ENCODE data around the gene PPP2R5A. TPM values are rescaled to one million over a fixed set of nuclear protein-coding genes. Genes with fewer than 3 reads are reported as not detected.
A peak's percentile ranks its signal among the peaks of the same experiment; 100 is the strongest.

The PPP2R5A gene
- total RNA-seq, 1 experiment from 2014 or later: 22.0 TPM

DNA sequence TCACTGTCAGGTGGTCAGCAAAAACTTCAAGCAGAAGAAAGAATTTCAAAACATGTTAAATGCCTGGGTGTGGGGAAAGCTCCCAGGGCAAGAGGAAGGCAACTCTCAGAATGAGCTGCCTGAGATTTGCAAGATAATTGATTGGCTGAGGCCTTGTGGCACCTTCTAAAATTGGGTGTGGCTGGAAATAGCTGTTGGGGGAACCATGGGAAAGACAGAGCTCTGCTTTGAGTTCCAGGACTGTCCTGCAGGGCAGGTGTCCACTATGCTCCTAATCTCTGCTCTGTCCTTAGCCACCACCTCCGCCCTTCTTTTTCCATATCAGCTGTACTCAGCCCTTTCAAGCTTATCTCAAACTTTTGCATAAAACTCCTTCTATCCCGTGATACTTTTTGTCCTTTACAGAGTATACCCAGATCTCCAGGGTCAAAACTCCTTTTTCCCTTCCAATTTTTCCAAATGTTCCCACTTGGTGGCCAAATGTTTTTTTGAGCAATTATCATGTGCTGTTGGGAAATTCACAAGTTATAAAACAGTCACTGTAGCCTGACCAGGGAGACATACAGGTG, 23.8 kb upstream of the PPP2R5A start:
- H3K4me2 ChIP-seq (ENCODE audit: insufficient read depth, insufficient read length, low read length): no peak overlapping the region
- Mint-ChIP-seq H3K27ac (no peak overlapping the region), H3K4me1 (peaks cover 10 to 11% of the 10 kb centered on the region in 2 experiments), H3K36me3 (ENCODE audit: insufficient read depth in 1 of 3, low read depth in 3 of 3) (no peaks in the 10 kb centered on the region), H3K4me3 (no peak overlapping the region), H3K9me3 (no peaks in the 10 kb centered on the region), H3K27me3 (ENCODE audit: low read depth) (no peaks in the 10 kb centered on the region)
- H4K5ac ChIP-seq (ENCODE audit: insufficient read length, low read depth, low read length): no peak overlapping the region
- no peaks in the 10 kb centered on the region for H3K79me2 ChIP-seq (ENCODE audit: insufficient read depth, low read length)
- no peak overlapping the region for H3K27ac ChIP-seq (ENCODE audit: insufficient read length, low read depth, low read length)
- no peak overlapping the region for H3K56ac ChIP-seq (ENCODE audit: insufficient read length, low read depth, low read length)
- H4K91ac ChIP-seq (ENCODE audit: insufficient read length, low read depth, low read length): no peak overlapping the region
- H3K18ac ChIP-seq (ENCODE audit: insufficient read length, low read depth, low read length): no peak overlapping the region
- no peaks in the 10 kb centered on the region for H4K20me1 ChIP-seq (ENCODE audit: control insufficient read depth, insufficient read depth, insufficient read length)
- H2BK120ac ChIP-seq (ENCODE audit: low read depth, low read length, poor library complexity, severe bottlenecking): no peak overlapping the region
- no peak overlapping the region for H2BK12ac ChIP-seq (ENCODE audit: insufficient read length, low read depth, low read length)
- H3K27me3 ChIP-seq (ENCODE audit: insufficient read depth, low read length): no peaks in the 10 kb centered on the region
- H2BK20ac ChIP-seq (ENCODE audit: low read depth, low read length, poor library complexity, severe bottlenecking): no peak overlapping the region
- H2AK5ac ChIP-seq (ENCODE audit: insufficient read length, low read length): no peak overlapping the region
- no peak overlapping the region for H2BK5ac ChIP-seq (ENCODE audit: insufficient read length, low read length)
- no peaks in the 10 kb centered on the region for H3K9me3 ChIP-seq (ENCODE audit: control insufficient read depth, low read depth, low read length)
- H3K14ac ChIP-seq (ENCODE audit: insufficient read depth, low read length): no peak overlapping the region
- DNase-seq: no peak
- no peak overlapping the region for H3K9ac ChIP-seq (ENCODE audit: extremely low read depth, insufficient read length, low read length)
- WGBS (ENCODE audit: extremely low coverage, insufficient read length, low lambda C conversion rate): no CpG with 5 or more reads among the region's 2 CpGs
- no peak overlapping the region for H2BK15ac ChIP-seq (ENCODE audit: low read depth, low read length)
- H4K8ac ChIP-seq (replicated peaks; ENCODE audit: insufficient read length, low read depth, low read length): no peak overlapping the region
- H2AFZ ChIP-seq (ENCODE audit: low read length): no peak overlapping the region
- H3K4ac ChIP-seq (ENCODE audit: low read depth, low read length): no peak overlapping the region
- H3K23ac ChIP-seq (ENCODE audit: insufficient read length, low read depth, low read length): no peak overlapping the region
- H3K4me1 ChIP-seq (ENCODE audit: insufficient read depth, low read length): no peaks in the 10 kb centered on the region
- H3K79me1 ChIP-seq (ENCODE audit: insufficient read depth, low read depth, low read length, poor library complexity, severe bottlenecking): no peaks in the 10 kb centered on the region
- H3K23me2 ChIP-seq (ENCODE audit: insufficient read length, low read depth, low read length, poor library complexity, severe bottlenecking): no peaks in the 10 kb centered on the region
- TF ChIP-seq, protein P1, sequence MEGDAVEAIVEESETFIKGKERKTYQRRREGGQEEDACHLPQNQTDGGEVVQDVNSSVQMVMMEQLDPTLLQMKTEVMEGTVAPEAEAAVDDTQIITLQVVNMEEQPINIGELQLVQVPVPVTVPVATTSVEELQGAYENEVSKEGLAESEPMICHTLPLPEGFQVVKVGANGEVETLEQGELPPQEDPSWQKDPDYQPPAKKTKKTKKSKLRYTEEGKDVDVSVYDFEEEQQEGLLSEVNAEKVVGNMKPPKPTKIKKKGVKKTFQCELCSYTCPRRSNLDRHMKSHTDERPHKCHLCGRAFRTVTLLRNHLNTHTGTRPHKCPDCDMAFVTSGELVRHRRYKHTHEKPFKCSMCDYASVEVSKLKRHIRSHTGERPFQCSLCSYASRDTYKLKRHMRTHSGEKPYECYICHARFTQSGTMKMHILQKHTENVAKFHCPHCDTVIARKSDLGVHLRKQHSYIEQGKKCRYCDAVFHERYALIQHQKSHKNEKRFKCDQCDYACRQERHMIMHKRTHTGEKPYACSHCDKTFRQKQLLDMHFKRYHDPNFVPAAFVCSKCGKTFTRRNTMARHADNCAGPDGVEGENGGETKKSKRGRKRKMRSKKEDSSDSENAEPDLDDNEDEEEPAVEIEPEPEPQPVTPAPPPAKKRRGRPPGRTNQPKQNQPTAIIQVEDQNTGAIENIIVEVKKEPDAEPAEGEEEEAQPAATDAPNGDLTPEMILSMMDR (conservative IDR thresholded peaks at IDR 0.05): peak; percentile 16; the same call in 1 of the 3 replicates
- H3T11ph ChIP-seq (ENCODE audit: low read length): no peak overlapping the region
